ENCODE data around the gene SRBD1.

The SRBD1 gene

GRCh38 chr2:45368792-45369191 lies 242.3 kb downstream of the SRBD1 start:
- no peak for DNase-seq (ENCODE audit: low read depth)

DNA sequence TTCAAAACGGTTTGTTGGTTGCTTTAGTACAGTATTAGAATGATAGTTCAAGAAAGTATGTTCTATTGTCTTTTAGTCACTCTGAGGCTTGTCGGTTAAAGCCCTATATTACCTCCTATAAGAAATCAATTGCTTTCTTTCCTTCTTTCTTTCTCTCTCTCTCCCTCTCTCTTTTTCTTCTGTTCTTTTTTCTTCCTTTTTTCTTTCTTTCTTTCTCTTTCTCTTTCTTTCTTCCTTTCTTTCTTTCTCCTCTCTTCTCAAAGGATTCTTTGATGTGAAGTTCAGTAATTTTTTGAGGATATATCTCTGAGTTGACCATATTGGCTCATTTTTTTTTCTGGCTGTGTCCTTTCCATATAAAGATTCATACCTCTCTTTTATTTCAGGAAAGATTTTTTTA lies 249.4 kb downstream of the SRBD1 start:
- DNase-seq (ENCODE audit: low read depth) = no peak

DNA sequence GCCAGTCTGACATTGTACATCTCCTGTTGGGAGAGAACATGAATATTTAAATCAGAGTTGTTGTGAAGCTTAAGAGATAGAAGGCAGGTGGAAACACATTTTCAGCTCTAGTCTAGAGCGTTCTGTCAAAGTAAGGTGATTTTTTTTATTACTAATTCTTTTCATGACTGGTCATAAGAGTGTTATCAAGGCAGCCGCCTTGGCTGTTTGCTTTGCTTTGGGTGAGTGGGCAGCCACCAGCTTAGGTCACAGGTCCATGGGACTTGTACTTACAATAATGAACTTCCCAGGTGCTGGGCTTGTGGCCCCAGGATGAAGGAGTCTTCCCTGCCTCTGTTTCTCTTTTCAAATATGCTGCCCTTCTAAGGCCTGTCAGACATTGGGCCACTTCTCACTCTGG lies 256.3 kb downstream of the SRBD1 start:
- DNase-seq (ENCODE audit: low read depth) = no peak

DNA sequence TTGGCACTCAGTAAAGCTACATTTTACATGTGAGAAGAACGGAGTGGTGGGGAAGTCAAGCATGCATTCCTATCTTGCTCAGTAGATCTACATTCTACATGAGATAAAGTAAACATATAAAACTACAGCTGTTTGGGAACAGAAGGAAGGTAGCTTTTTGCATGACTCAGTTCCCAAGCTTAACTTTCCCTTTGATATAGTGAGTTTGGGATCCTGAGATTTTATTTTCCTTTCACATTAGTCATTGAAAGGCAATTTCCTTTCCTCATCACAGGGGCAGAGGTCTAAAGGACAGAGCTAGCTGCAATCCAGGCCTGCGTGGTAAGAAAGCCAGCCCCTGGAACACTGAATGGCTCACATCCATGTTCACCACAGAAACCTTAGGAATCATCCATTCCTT lies 257.2 kb downstream of the SRBD1 start:
- no peak for DNase-seq (ENCODE audit: low read depth)

DNA sequence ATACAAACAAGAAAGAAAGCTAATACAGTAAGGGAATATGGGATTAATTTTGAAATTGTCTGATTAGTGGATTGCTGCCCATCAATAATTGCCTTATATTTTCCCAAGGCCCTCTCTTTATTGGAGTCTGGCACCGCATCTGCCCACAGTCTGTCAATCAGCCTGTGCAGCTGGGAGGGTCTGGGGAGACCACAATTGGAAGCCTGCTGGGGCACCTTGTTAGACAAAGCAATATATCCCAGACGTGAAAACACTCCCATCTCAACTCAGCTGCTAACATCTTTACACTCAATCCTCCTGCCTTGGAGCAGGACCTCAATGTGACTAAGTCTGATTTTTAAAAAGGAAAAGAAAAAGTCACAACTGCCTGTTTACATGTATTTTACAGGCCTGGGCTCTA lies 258.6 kb downstream of the SRBD1 start:
- DNase-seq (ENCODE audit: low read depth) = no peak

DNA sequence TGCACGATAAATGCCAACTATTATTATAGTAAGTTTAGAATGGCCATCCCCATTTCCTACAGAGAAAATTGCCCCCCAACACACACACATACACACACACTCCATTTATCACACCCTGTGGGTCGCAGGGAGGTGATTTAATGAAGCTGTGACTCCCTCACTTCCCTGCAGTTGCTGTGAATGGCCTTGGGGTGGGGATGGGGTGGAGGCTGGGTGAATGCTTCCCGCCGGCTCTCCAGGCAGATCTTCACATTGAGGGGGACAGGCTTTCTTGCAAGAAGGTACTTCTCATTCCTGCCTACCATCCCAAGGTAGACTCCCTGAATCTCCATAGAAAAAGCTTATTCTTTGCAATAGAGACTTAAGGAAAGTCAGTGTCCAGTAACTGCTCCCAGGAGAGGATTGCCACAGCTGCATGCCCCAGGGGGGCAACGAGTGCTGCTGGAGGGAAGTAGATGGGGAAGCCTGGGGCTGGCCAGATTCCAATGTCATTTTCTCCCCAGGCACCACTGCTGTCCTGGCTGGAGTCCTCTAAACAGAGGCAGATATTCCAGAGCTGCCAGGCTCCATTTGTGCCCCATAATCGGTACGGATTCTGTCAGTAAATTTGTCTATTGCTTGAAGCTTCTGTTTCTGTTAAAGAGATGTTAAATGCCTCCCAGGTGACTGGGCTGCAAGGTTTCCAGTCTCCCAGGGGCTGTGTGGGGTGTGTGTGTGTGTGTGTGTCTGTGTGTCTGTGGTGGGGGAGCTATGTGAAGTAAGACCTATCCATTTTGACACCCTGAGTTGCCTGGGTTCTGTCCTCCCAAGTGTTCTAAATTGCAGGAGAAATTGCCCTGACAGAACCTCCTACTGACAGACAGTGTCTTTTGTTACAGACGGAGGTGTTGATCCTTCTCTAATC lies 265.5 kb downstream of the SRBD1 start:
- no peak for DNase-seq (ENCODE audit: low read depth)

GRCh38 chr2:45344502-45344901 lies 266.6 kb downstream of the SRBD1 start:
- no peak for DNase-seq (ENCODE audit: low read depth)

DNA sequence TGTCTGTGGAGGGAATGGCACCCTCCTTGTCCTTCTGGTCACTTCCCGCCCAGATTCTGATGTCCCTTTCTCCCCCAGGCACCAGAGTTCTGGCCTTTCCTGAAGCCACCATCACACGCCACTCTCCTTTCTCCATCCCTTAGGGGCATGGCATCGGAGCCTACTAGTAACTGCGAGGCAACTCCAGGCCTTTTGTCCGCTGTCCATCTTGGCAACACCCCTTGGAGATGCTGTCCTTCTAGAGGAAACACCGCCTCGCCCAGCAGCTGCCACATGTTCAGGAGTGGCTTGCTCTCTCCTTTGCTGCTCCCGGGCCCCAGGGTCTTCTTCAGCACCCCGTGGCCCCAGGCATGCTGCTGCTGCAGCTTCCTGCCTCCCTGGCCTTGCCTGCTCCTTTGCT lies 267.0 kb downstream of the SRBD1 start:
- DNase-seq (ENCODE audit: low read depth) = no peak

DNA sequence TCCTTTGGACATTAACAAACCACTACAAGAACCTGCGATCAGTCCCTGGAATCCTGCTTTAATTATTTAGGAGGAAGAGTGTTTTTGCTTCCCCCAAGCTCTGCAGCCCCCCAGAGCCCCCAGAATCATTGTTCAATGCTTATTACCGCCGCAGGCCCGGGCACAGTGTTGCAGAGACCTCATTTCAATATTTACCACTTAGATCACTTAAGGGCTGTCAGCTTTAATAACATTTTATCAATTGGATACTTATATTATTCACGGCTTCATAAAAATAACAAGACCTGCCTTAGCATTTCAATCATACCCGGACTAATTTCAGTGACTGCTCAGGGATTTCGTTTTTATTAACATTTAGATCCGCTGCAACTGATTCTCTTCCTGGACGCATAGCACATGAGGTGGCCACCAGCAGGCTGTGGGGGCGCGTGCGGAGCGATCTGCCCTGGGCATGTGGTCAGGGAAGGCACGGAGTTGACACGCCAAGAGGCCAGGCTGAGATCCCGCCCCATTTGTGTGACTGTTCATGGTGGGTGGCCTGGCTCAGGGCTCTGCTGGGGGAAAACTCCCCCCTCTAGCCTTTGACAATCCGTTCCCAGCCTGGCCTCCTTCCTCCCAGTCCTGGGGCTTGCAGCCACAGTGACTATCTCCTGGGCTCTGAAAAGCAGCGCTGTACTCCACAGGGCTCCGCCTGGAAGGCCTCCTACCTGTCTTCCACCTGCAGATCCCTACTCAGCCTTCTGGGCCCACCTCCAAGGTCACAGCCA lies 267.6 kb downstream of the SRBD1 start:
- DNase-seq (ENCODE audit: low read depth) = no peak

GRCh38 chr2:45340318-45340717 lies 270.7 kb downstream of the SRBD1 start:
- DNase-seq (ENCODE audit: low read depth) = no peak

DNA sequence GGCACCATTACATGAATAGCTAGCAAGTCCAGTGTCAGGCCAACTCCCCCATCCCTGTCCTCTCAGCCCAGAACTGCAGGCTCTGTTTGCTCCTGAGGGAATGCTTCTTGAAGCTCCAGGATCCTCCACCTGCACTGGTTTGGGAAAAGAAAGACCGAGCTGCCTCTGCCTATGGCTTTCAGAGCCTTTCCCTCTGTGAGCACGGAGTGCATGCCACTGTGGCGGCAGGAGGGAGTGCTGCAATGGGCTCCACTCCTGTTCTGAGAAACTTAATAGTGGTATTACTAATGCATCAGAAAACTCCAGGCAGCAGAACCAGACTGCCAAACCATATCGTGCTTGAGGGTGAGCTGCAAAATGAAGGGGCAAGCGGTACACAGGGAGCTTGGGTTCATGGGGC lies 271.8 kb downstream of the SRBD1 start:
- no peak for DNase-seq (ENCODE audit: low read depth)

All from stimulated activated CD8-positive, alpha-beta memory T cell treated with anti-CD3 and anti-CD28 coated beads, Interleukin-15, amount 100 ng/mL, for 24 hours (primary cell).